Natural killer cell treated with Interleukin-12 subunit alpha and Interleukin-12 subunit beta and Interleukin-15 and Interleukin-18, amount 100 ng/mL, for 72 hours (primary cell): Measurements from ENCODE around the gene ALDH1B1. TPM values are rescaled to one million over a fixed set of nuclear protein-coding genes. Genes with fewer than 3 reads are reported as not detected.
"Not testable (repeated sequence)": the region's sequence is repeated elsewhere in the genome, so short reads cannot be mapped to it uniquely, and the experiment has no call there.

Experiments used
- ATAC-seq, 2 donors: fragments of 150-1000 bp; cut with Tn5 transposase in 1 of 2; sonication (Bioruptor Pico), chemical (Tn5 transposase) in 1 of 2; 2 replicates each; pipeline ENCODE4 v1.10.0; 2021
- DNase-seq: peaks from one replicate; pipeline ENCODE4 v3.0.0; 2022; ENCODE audit warnings: low spot score
- H3K27ac Mint-ChIP-seq, 2 donors: 1 replicate in 1 of 2; 2 replicates in 1 of 2; pipeline ENCODE4 v1.8.0; 2022; ENCODE audit warnings: mixed read lengths in 2 of 2, mild to moderate bottlenecking in 1 of 2, moderate library complexity in 1 of 2
- H3K27me3 Mint-ChIP-seq, 2 donors: 1 replicate in 1 of 2; 2 replicates in 1 of 2; pipeline ENCODE4 v1.8.0; 2022; ENCODE audit warnings: mixed read lengths in 2 of 2
- H3K36me3 Mint-ChIP-seq: one replicate; pipeline ENCODE4 v1.8.0; 2022; ENCODE audit warnings: mixed read lengths
- H3K4me1 Mint-ChIP-seq, 2 donors: 1 replicate in 1 of 2; 2 replicates in 1 of 2; pipeline ENCODE4 v1.8.0; 2022; ENCODE audit warnings: low read depth in 2 of 2, mixed read lengths in 2 of 2, mild to moderate bottlenecking in 1 of 2
- H3K4me3 Mint-ChIP-seq: one replicate; pipeline ENCODE4 v1.8.0; 2022; ENCODE audit warnings: mixed read lengths
- H3K9me3 Mint-ChIP-seq: 2 replicates; pipeline ENCODE4 v1.8.0; 2022; ENCODE audit warnings: mixed read lengths
- total RNA-seq, 2 donors: library from RNA; stranded (reverse); gene quantifications; one replicate each; pipeline ENCODE4 v1.2.3, GENCODE V29; 2022

Gene ALDH1B1
- total RNA-seq, 2 donors from 2014 or later: 16.7 to 25.6 TPM

DNA sequence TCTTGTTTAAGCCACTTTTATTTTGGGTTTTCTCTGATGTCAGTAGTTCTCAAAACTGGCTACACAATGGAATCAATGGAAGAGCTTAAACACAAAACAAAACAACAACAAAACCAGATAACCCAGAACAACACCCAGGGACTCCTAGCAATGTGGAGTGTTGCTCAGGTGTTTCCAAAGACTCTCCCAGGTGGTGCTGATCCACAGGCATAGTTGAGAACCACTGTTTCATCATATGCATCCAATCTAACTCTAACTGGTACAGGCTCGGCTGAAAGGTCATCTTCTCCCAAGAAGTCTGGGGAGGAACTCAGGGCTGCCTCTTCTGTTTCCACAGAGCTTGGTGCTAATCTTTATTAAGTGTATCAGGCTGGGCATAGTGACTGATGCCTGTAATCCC, 5.4 kb upstream of the ALDH1B1 start:
- peaks cover 19 to 21% of the 10 kb centered on the region in 2 donors for H3K27me3 Mint-ChIP-seq
- no peaks in the 10 kb centered on the region for H3K36me3 Mint-ChIP-seq
- H3K4me1 Mint-ChIP-seq: peaks cover 2 to 6% of the 10 kb centered on the region in 2 donors
- H3K27ac Mint-ChIP-seq: no peak overlapping the region
- DNase-seq (no peak), ATAC-seq (no peak)
- no peaks in the 10 kb centered on the region for H3K9me3 Mint-ChIP-seq
- H3K4me3 Mint-ChIP-seq: no peak overlapping the region

DNA sequence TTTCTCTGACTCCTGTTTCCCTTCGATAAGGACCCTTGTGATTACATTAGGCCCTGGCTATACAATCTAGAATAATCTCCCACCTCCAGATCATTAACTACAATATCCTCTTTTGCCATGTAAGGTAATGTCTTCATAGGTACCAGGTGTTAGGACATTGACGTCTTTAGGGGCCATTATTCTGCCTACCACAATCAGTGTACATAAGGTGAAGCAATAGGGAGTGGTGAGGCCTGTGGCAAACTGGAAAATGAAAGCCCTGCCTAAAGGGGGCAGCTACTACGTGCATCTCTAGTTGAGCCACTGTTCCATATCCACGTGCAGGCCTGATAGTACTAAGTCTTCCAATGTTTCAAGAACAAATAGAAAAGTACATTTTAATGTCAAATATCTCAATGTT, 4.8 kb upstream of the ALDH1B1 start:
- H3K27me3 Mint-ChIP-seq: peaks cover 19 to 21% of the 10 kb centered on the region in 2 donors
- H3K36me3 Mint-ChIP-seq: no peaks in the 10 kb centered on the region
- no peak for ATAC-seq
- H3K4me3 Mint-ChIP-seq: no peak overlapping the region
- no peak overlapping the region for H3K27ac Mint-ChIP-seq
- no peaks in the 10 kb centered on the region for H3K9me3 Mint-ChIP-seq
- peaks cover 5 to 9% of the 10 kb centered on the region in 2 donors for H3K4me1 Mint-ChIP-seq
- peak; percentile 5 for DNase-seq

DNA sequence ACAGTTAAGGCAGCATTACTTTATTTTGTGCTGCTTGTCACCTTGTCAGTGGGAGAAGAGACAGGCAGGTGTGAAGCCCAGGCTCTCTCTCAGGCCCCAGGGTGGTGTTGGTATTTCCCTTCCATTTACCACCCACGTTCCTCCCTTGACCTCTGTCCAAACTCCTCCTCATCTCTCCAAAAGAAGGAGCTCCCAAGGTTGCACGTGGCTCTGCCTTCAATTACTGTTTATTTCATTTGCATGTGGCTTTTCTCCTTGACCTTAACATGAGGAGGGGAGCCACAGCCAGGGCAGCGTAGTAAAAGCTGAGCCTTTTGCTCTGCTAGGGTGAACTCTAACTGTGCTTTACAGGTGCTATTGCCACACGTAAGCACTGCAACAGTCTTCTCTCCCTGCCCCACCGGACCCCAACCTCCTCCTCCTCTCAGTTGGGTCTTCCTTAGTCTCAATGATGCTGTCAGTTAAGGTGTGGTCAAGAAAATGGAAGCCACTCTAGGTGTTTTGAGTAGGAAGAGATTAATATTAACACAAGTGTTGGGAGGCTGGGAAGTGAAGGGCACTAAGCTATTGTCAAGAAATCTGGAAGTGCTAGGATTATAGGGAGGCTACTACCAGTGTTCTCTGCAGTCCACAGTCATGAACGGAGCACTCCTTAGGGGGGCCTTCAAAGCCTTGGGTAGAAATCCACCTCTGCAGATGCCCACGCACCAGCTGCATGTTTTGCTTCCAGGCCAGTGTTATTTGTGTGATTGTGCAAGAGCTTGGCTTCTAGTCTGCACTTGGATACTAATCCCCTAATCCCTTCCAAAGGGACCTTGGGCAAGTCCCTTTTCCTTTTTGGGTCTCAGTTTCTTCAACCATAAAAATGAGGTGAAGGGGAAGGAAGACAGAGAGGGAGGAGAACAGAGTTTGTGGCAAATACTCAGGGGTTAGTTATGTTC, 3.9 kb upstream of the ALDH1B1 start:
- peaks cover 11 to 13% of the 10 kb centered on the region in 2 donors for H3K4me1 Mint-ChIP-seq
- peaks cover 19 to 21% of the 10 kb centered on the region in 2 donors for H3K27me3 Mint-ChIP-seq
- DNase-seq: peak; percentile 46
- no peaks in the 10 kb centered on the region for H3K36me3 Mint-ChIP-seq
- no peak for ATAC-seq
- H3K4me3 Mint-ChIP-seq: no peak overlapping the region
- H3K27ac Mint-ChIP-seq: no peak overlapping the region
- no peaks in the 10 kb centered on the region for H3K9me3 Mint-ChIP-seq

DNA sequence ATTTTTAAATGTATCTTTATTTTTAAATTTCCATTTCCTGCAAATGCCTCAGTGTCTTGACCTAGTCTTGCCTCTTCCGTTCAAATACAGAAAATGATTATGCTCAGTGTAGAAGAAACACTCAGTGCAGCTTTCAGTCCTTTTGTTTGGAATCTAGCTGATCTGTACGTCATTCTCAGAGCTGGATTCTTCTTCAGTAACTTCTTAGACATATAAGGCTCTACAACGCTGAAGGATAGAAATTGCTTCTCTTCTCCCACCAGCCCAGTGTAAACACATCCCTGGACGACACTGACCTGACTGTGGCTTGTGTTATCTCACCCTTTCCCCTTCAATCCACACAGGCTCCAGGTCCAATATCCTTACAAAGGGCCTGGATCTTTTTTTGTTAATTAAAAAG, 3.2 kb upstream of the ALDH1B1 start:
- no peak overlapping the region for H3K27ac Mint-ChIP-seq
- no peaks in the 10 kb centered on the region for H3K36me3 Mint-ChIP-seq
- H3K27me3 Mint-ChIP-seq: peaks cover 16% of the 10 kb centered on the region in 2 donors
- DNase-seq: no peak
- no peak overlapping the region for H3K4me3 Mint-ChIP-seq
- no peak for ATAC-seq
- no peaks in the 10 kb centered on the region for H3K9me3 Mint-ChIP-seq
- peaks cover 15 to 17% of the 10 kb centered on the region in 2 donors for H3K4me1 Mint-ChIP-seq

GRCh38 chr9:38390442-38390841, 2.1 kb upstream of the ALDH1B1 start:
- Mint-ChIP-seq H3K27me3 (peaks cover 7% of the 10 kb centered on the region in 2 donors), H3K36me3 (no peaks in the 10 kb centered on the region), H3K9me3 (no peaks in the 10 kb centered on the region), H3K27ac (no peak overlapping the region), H3K4me3 (no peak overlapping the region), H3K4me1 (peaks cover 15 to 17% of the 10 kb centered on the region in 2 donors)
- no peak for ATAC-seq
- no peak for DNase-seq

DNA sequence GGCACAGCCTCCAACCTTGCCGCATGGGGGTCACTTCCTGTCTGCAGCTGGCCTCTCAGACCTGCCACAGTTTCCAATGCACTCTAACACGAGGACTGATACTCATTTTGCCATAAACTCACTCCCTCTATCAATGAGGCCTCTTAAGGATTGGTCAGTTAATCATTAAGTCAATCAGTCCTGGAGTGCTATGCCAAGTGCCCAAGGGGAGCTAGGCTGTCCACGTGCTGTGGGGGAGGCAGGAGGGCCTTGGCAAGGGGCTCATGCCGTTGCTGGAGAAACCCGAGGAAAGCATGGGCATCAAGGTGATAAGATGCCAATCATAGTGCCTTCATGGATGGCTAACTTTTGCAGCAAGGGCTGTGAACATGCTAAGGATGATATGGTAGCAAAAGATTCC, 1.7 kb upstream of the ALDH1B1 start:
- peak overlapping the region; percentile 91 for H3K4me3 Mint-ChIP-seq
- DNase-seq: no peak
- H3K27ac Mint-ChIP-seq: no peak overlapping the region
- no peak for ATAC-seq
- H3K36me3 Mint-ChIP-seq: no peaks in the 10 kb centered on the region
- no peaks in the 10 kb centered on the region for H3K9me3 Mint-ChIP-seq
- peaks cover 15 to 17% of the 10 kb centered on the region in 2 donors for H3K4me1 Mint-ChIP-seq
- H3K27me3 Mint-ChIP-seq: peaks cover 4 to 7% of the 10 kb centered on the region in 2 donors

DNA sequence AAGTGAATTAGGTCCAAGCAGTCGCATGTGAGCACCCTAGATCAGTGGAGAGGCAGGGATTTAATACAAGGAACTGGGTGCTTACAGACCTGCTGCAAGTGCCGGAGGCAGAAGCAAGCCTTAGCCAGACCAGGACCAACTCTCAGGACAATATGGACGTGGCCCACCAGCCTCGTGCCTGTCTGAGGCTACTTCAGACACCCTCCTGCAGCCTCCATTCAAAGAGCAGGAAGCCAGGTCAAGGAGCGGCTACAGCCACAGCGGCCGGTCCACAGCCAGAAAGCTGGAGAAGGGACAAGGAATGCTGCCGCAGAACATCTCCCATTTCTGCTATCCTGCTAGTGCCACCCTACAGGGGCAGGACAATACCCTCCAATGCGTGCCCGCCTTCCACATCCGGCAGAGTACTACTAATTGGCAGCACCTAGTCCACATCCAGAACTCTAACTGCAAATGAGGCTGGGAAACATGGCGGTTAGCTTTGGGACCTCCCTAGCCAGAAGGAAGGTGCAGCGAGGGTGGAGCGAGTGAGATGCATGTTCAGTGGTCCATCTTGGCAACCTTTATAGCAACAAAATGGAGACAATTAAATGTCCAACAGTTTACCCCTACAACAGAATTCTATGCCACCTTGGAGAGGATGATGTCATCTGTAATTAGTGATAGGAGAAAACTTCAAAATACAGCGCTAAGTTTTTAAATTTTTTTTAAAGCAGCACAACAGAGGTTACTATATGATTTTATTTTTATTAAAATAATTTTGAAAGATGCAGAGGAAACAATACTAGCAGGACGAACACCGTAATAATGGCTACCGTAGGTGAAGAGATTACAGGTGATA, 1.0 kb upstream of the ALDH1B1 start:
- Mint-ChIP-seq H3K27me3 (peaks cover 4 to 7% of the 10 kb centered on the region in 2 donors), H3K4me1 (peaks cover 15 to 17% of the 10 kb centered on the region in 2 donors), H3K4me3 (peak overlapping the region; percentile 91), H3K36me3 (no peaks in the 10 kb centered on the region), H3K9me3 (no peaks in the 10 kb centered on the region), H3K27ac (no peak overlapping the region)
- ATAC-seq (no peak), DNase-seq (no peak)

DNA sequence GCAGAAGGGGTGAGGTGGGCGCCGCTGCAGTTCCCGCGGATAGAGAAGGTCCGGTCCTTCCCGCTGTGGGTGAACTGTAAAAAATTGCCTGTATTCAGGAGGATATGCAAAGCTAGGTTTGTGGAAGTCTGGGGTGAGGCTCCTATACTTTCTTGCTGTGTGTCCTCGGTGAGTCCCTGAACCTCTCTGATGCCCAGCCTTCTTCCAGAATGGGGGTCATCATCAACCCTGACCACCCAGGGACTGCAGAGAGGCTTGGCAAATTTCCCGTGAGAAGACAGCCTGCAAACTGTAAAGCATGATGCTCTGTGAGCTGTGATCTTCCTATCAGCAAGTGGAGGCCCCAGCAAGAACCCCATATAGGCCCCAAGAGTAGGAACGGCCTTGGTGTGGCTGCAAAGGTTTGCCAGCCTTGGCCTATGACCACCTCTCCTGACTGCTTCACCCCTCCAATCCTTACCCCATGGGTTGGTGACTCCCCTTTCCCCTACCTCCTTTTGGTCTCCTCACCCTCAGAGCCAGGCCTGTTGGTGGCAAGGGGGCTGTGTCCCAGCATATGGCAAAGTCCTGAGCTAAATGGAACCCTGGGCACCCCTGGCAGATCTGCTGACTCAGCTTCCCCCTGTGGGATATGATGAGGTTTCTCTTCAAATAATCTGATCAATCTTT, 760 bp downstream of the ALDH1B1 start:
- DNase-seq: no peak
- no peak for ATAC-seq
- H3K4me1 Mint-ChIP-seq: peaks cover 15 to 19% of the 10 kb centered on the region in 2 donors
- peak overlapping the region; percentile 81 to 89 for H3K27ac Mint-ChIP-seq
- H3K27me3 Mint-ChIP-seq: peaks cover 4 to 7% of the 10 kb centered on the region in 2 donors
- peak overlapping the region; percentile 91 for H3K4me3 Mint-ChIP-seq
- peaks cover 5% of the 10 kb centered on the region for H3K36me3 Mint-ChIP-seq
- H3K9me3 Mint-ChIP-seq: no peaks in the 10 kb centered on the region

DNA sequence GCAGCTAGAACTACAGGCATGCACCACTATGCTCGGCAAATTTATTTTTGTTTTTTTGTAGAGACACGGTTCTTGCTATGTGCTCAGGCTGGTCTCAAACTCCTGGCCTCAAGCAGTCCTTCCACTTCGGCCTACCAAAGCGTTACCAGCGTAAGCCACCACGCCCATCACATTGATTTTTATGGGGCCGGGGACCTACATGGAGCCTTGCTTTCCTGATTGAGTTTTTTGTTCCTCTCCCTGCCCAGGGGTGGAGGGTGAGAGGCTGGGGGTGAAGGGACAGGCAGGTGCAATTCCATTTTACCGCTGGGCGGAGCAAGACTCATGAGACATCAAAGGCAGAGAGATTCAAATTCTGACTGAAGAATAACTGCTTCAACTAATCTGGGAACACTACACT, 1.9 kb downstream of the ALDH1B1 start:
- H3K9me3 Mint-ChIP-seq: no peaks in the 10 kb centered on the region
- H3K4me1 Mint-ChIP-seq: peaks cover 15 to 19% of the 10 kb centered on the region in 2 donors
- H3K27me3 Mint-ChIP-seq: peaks cover 4 to 7% of the 10 kb centered on the region in 2 donors
- no peak for DNase-seq
- H3K36me3 Mint-ChIP-seq: peaks cover 5% of the 10 kb centered on the region
- no peak overlapping the region for H3K4me3 Mint-ChIP-seq
- H3K27ac Mint-ChIP-seq: no peak overlapping the region
- ATAC-seq: no peak

- peaks cover 5% of the 10 kb centered on the region for H3K36me3 Mint-ChIP-seq
- peaks cover 15 to 26% of the 10 kb centered on the region in 2 donors for H3K4me1 Mint-ChIP-seq
- DNase-seq (no peak), ATAC-seq (no peak)
- H3K27ac Mint-ChIP-seq: no peak overlapping the region
- H3K27me3 Mint-ChIP-seq: peaks cover 3 to 6% of the 10 kb centered on the region in 2 donors
- H3K9me3 Mint-ChIP-seq: no peaks in the 10 kb centered on the region
- H3K4me3 Mint-ChIP-seq: no peak overlapping the region
Measured at GRCh38 chr9:38395653-38396370, 3.3 kb downstream of the ALDH1B1 start.

- H3K36me3 Mint-ChIP-seq: peaks cover 5% of the 10 kb centered on the region
- no peaks in the 10 kb centered on the region for H3K9me3 Mint-ChIP-seq
- DNase-seq: no peak
- no peak for ATAC-seq
- peaks cover 0 to under 1% of the 10 kb centered on the region in 2 donors for H3K27me3 Mint-ChIP-seq
- no peak overlapping the region for H3K27ac Mint-ChIP-seq
- peaks cover 12 to 26% of the 10 kb centered on the region in 2 donors for H3K4me1 Mint-ChIP-seq
- no peak overlapping the region for H3K4me3 Mint-ChIP-seq
Measured at GRCh38 chr9:38396371-38396671, 3.8 kb downstream of the ALDH1B1 start.

DNA sequence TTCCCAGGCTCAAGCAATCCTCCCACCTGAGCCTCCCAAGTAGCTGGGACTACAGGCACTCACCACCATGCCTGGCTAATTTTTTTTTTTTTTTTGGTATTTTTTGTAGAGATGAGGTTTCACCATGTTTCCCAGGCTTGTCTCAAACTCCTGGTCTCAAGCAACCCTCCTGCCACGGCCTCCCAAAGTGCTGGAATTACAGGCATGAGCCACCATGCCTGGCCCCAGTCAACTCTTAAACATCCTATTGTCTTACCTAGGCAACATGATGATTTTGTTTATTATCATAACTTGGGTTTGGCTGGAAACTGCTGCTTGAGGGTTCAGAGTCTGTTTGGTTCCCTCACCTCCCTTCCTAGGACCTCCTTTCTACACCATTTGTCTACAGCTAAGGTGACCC, 6.7 kb downstream of the ALDH1B1 start:
- DNase-seq, H3K4me3 Mint-ChIP-seq, ATAC-seq, H3K27ac Mint-ChIP-seq, H3K9me3 Mint-ChIP-seq, H3K36me3 Mint-ChIP-seq, H3K4me1 Mint-ChIP-seq: not testable (repeated sequence)
- peaks cover 8 to 12% of the 10 kb centered on the region in 2 donors for H3K27me3 Mint-ChIP-seq

- Mint-ChIP-seq H3K27me3 (peaks cover 21 to 25% of the 10 kb centered on the region in 2 donors), H3K36me3 (peaks cover 5% of the 10 kb centered on the region), H3K4me3 (no peak overlapping the region), H3K9me3 (no peaks in the 10 kb centered on the region), H3K27ac (no peak overlapping the region), H3K4me1 (peaks cover 0 to 12% of the 10 kb centered on the region in 2 donors)
- ATAC-seq (no peak), DNase-seq (no peak)
Measured at GRCh38 chr9:38401994-38402393, 9.5 kb downstream of the ALDH1B1 start.
